Jurkat, Clone E6-1 (cell line): ENCODE measurements around the gene AJM1.

Experiments
- DNase-seq: peaks from one replicate; pipeline ENCODE4 v3.0.0-alpha.2; 2011; ENCODE audit warnings: low read depth, low spot score
- H3K4me3 ChIP-seq: 2 replicates; pipeline ENCODE4 v1.5.1; 2011; ENCODE audit warnings: mild to moderate bottlenecking, low read length, control low read depth, moderate library complexity

AJM1 gene

DNA sequence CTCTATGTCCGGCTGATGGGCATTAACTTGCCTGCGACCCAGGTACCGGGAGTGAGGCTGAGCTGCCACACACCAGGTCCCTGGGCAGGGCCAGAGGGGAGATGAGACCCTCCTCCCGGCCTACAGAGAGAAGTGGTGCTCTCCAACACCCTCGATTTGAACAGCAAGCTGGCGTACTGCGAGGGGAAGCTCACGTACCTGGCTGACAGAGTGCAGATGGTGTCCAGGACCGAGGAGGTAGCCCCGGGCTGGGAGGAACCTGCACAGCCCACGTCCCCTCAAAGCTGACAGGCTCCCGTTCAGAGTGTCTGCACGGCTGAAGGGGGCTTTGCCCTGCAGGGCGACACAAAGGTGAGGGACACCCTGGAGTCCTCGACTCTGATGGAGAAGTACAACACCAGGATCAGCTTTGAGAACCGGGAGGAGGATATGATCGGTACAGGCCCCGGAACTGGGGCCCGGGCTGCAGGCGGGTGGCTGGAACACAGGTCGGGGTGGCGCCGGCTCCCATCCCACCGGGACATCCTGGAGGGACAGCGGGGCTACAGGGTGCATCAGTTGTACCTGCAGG is 35.6 kb upstream of the AJM1 start:
- peak overlapping the region; percentile 79 for H3K4me3 ChIP-seq
- no peak for DNase-seq

DNA sequence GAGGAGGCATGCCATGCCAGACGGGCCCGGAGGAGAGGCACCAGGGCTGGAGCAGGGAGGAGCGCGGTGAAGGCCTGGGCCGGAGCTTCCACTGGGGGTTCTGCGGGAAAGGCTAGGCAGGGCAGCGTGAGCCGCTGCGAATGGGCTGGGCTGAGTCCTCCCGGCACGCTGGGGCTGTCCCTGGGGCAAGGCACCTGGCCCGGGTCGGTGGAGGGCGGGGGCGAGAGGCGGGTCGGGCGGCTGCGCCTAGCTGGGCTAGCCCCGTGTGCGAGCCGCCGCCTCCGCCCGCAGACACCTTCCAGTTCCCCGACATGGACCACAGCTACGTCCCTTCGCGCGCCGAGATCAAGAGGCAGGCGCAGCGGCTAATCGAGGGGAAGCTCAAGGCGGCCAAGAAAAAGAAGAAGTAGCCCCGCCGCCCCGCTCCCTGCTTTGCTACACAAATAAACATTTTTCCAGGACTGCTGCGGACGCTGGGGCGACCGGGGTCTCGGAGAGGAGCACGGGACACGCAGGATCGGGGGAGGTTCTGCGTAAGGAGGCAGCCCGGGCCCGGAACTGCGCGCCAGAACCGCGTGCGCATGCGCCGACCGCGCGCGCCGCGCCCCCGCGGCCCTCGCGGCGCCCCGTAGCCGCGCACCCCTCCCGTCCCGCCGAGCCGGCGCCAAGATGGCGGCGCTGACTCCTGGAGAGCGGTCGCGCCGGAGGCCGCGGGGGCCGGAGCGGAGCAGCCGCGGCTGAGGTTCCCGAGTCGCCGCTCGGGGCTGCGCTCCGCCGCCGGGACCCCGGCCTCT is 34.8 kb upstream of the AJM1 start, which contains the start of gene RABL6:
TSS of gene RABL6 (plus strand) at position 668 of the 794 bp plus-strand sequence. CDS start 249 bp downstream, outside the sequence.
- H3K4me3 ChIP-seq: peak within 1 kb of the TSS; percentile 79
- DNase-seq: peak; percentile 51

DNA sequence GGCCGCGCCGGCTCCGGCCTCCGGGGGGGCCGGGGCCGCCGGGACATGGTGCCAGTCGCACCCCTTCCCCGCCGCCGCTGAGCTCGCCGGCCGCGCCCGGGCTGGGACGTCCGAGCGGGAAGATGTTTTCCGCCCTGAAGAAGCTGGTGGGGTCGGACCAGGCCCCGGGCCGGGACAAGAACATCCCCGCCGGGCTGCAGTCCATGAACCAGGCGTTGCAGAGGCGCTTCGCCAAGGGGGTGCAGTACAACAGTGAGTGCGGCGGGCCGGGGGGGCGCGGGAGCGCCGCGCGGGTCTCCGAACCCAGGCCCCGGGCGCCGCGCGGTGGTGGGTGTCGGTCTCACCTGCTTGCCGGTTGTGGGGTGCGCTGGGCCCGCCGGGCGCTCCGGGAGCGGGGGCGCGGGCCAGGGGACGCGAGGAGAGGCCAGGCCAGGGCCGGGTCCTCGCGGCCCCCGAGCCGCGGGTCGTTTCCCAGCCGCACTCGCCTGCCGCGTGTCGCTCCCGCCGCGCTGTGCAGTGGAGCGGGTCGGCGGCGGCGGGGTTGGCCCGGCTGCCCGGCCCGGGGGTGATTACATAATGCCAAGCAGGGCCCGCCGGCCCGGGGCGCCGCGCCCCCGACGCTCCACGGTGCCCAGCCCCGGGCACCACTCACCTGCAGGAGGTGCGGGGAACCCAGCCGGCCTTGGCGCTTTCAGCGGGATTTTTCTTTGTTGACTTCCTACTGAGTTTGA is 34.0 kb upstream of the AJM1 start:
- no peak for DNase-seq
- peak overlapping the region; percentile 79 for H3K4me3 ChIP-seq

DNA sequence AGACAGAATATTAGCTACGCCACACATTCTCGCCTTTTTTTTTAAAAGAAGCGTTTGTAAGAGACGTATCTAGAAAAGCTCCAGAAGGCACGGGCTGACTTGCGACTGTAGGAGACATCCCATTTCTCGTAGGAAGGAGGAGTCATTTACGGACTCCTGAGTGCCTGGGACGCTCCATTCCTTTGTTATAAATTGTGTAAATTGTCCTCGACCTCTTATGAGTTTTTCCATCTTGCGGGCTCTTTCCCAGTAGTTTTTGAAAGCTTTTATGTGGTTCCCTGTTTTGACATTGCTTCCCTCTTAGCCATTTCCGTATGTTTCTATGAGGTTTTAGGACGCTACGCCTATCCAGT is 33.5 kb upstream of the AJM1 start:
- no peak for DNase-seq
- H3K4me3 ChIP-seq: peak overlapping the region; percentile 79

DNA sequence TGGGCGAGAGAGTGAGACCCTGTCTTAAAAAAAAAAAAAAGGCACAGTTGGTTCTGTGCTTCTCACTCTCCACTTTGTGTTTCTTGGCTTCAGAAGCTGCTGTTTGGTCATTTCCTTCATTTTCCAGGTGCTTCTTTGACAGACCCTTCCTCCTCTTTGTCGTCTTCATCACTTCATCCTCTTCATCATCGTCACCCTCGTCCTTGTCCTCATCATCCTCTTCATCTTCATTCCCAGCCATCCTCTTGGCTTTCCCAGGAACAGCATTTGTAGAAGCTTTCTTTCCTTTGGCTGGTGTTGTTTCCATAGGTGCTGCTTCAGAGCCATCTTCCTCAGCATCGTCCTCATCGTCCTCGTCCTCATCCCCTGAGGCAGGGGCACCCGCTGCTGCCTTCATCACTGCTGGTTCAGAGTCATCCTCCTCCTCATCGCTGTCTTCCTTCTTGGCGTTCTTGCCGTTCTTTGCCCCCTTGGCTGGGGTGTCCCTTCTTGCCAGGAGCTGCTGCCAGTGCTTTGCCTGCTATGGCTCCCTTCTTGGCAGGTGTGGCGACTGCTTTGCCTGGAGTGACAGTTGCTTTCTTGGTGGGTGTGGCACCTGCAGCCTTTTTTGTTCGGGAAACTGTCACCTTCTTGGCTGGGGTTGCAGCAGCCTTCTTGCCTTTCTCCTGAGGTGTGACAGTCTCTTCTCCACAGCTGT is 27.4 kb upstream of the AJM1 start:
- no peak for DNase-seq
- H3K4me3 ChIP-seq: no peak overlapping the region

DNA sequence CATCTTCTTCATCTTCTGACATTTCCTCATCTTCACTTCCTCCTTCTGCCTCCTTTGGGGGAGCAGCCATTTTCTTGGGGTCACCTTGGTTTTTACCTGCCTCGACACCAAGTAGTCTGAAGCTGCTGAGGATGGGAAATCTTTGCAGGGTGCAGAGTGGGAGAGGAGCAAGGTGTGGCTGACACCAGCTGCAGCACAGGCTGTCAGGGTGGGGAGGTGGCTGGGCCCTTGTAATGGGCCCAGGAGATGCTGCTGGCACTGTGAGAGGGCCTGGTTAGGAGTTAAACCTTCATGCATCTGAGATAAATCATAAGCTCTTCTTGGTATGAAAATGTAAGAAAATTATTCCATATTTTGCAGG is 26.9 kb upstream of the AJM1 start:
- no peak overlapping the region for H3K4me3 ChIP-seq
- DNase-seq: no peak

DNA sequence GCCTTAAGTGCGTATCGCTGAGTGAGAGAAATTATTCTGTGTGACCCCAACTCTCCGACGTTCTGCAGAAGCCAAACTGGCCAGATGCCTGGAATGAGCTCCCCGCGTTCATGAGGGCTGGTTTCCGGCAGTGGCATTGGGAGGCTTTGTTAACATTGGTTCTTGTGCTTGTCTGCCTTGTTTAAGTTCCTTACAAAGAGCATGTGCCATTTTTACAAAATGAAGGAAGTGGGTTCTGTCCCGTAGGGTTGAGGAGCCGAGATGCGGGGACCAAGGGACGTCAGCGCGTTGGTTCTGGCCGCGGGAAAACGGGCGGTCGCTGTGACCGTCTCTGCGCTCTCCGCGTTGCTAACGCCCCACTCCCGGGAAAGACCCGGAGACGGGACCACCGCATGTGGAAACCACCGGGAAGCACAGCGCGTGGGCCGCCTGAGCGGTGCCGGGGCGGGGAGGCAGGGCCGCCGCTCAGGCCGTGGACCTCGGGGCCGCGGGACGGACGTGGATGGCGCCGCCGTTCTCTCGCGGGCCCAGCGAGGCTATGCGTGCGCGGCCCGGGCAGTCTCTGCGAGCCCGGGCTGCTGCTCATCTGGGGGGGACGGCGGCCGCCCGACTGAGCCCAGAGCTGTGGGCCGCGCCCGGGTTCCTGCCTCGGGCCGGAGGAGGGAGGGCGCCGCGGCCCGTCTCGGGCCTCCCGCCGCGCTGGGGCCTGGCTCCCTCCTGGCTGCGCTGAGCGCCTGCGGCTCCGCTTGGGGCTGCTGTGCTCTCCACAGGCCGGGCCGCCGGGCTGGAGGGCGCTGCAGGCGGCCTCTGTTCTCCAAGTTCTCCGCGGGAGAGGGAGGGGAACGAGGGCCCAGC is 21.1 kb upstream of the AJM1 start:
- DNase-seq: no peak
- H3K4me3 ChIP-seq: no peak overlapping the region

DNA sequence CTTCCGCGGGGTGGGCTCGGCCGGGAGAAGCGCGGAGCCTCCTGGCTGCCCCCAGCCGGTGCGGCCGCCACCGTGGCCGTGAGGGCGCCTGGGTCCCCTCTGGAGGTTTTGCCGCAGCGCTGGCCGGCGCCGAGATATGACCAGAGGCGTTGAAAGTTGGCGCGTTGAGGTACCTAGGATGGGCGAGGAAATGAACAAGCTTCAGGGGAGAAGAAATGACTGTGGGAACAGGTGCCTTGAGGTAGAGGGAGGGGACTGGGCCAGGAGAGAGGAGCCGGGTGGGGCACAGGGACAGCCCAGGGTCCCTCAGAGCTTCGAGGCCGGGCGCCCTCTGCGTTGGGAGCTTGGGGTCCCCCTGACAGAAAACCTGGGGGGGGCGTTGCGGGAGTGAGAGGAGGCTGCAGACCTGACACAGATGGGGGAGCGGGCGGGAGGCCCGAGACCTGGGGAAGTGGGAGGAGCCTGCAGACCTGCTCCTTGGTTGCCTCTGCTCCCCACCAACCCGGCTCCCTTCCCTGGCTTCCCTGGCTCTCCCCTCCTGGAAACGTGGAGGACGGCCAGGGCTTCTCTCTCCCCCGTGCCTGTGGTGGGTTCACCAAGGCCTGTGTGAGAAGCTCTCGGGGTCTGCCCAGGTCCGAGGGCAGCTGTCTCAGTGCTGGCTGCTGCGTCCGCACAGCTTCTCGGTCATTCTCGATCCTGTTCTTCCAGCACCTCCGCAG is 20.3 kb upstream of the AJM1 start:
- no peak overlapping the region for H3K4me3 ChIP-seq
- DNase-seq: no peak

DNA sequence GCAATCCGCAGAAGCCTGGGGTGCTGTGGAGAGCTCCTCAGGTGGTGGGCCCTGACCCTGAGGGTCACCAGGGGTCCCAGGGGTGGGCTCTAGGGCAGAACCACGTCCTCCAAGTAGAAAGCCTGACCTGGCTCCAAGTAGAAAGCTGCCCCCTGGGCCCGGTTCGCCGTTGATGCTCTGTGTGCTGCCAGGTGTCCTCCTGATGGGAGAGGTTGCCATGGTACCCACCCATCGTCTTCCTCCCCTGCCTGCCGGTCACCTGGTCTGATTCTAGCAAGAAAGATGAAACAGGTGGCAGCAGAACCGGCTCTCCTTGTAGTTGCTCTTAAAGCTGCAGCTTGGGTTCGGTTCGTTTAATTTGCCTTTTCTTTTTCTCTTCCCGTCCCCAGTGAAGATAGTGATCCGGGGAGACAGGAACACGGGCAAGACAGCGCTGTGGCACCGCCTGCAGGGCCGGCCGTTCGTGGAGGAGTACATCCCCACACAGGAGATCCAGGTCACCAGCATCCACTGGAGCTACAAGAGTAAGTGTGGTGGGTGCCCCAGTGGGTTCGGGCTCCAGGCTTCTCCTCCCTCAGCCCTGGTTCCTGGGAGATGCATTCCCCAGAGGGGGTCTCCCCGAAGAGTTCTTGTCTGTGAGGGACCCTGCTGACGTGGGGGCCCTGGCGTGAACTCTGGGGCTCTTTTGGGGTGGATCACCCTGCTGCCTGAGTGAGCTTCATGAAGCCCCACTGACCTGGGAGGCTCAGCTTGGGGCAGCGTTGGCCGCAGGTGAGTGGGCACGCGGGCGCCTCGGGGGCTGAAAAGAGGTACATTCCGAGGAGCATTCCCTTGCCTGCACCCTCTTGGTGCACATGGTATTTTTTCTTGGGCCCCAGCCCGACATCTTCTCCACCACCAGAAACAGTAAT is 18.9 kb upstream of the AJM1 start:
- DNase-seq: no peak
- no peak overlapping the region for H3K4me3 ChIP-seq

DNA sequence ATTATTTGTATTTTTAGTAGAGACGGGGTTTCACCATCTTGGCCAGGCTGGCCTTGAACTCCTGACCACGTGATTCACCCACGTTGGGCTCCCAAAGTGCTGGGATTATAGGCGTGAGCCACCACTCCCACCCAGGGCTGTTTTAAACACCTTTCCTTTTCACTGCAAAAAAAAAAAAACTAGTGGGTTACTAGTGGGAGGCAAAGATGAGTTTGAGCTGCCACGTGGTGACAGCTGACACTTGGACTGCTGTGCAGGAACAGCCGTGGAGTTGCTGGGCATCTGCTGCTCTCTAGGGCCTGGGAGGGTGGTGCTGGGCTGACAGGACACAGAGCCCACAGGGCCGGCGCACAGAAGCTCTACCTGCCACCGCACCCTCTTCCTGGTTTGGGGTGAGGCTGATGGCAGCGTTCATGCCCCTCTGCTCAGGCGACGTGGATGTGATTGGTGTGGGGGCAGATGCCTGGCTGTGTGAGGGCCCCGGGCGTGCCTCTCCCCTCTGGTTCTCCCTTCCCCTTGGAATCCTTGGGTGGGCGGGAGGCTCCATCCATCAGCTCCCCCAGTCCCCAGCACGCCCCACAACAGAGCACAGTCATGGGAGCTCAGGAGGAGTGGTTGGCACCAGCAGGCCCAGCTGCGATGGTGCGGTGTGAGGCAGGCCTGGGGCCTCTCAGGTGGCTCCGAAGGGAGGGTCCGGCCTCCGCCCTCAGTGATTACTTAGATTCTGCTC is 17.6 kb upstream of the AJM1 start:
- no peak for DNase-seq
- H3K4me3 ChIP-seq: no peak overlapping the region

DNA sequence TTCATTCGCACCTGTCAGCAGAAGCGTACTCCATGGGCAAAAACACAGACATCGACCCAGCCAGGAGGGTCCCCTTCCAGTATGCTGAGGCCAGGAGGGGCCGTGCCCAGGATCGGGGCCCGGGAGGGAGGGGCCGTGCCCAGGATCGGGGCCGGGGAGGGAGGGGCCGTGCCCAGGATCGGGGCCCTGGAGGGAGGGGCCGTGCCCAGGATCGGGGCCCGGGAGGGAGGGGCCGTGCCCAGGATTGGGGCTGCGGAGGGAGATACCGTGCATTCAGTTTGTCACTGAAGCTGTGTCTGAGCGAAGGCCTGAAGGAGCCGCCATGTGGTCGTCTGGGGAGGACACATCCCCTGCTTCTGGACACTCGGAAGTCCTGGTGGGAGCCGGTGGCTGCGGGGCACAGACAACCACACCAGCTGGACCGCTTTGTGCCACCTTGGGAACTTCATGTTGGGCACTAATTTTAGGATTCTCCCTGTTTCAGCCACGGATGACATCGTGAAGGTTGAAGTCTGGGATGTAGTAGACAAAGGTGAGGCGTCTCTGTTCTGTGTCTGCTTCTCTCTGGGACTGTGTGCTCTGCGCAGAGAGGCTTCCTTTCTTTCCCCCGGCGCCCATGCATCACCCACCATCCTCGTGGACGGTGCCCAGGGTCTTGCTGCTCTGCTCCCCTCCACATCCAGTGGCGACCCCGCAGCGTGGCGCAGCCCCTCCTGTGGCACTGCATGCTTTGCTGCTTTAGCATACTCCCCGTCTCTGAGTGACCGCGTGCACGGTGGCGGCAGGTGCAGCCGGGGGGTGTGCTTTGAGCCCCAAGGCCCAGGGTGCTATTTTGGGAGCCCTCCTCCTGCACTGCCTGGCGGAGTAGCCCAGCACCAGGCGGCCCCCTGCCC is 16.7 kb upstream of the AJM1 start:
- DNase-seq: no peak
- H3K4me3 ChIP-seq: no peak overlapping the region

DNA sequence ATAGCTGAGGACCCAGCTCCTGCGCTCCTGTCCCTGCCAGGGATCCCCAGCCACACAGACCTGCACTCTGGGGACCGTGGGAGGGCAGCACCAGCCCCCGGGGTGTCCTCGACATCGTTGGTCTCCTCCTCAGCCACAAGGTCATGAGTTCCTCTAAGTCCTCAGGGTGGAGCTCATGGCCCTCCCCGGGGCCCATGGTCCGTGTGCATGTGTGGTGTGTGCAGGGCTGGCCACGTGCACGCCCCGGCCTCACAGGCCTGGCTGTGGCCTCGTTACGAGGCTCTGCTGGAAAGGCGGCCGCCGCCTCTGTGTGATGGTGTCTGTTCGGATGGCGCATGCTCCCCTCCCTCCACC is 16.1 kb upstream of the AJM1 start:
- no peak for DNase-seq
- H3K4me3 ChIP-seq: no peak overlapping the region

DNA sequence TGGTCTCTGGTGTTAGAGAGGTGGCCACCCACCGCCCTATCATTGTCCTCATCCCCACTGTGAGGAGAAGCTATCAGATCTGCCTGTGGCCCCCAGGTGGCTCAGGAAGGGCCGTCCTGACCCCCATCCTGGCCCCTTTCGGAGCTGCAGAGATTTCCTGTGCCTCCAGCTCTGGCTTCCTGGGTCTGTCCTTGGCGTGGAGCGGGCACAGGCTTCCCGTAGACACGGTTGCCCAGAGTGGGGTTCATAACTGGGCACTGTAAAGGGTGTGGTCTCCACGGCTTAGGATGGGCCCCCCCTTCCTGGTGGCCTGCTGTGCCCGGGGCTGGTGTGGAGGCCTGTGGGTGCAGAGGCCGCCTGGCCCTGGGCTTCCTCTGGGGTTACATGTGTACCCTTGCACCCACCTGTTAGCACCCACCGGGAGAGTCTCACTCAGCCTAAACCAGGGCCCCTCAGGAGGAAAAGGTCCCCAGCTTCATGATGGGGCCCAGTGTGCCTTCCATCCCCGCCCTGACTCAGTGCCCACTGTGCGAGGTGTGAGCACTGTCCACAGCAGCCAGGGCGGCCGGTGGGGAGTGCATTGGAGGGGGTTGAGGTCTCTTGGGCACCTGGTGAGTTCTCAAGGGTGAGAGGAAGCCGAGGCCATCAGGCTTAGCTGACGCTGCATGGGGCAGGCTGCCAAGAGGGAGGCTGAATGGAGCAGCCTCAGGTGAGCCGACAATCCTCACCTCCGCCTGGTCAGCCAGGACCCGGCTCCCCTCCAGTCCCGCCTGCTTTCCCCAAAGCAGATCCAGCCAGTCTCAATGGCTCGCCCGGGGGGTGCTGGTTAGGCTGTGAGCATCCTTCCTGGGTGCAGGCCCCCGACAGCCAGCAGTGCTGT is 15.3 kb upstream of the AJM1 start:
- no peak overlapping the region for H3K4me3 ChIP-seq
- DNase-seq: no peak

DNA sequence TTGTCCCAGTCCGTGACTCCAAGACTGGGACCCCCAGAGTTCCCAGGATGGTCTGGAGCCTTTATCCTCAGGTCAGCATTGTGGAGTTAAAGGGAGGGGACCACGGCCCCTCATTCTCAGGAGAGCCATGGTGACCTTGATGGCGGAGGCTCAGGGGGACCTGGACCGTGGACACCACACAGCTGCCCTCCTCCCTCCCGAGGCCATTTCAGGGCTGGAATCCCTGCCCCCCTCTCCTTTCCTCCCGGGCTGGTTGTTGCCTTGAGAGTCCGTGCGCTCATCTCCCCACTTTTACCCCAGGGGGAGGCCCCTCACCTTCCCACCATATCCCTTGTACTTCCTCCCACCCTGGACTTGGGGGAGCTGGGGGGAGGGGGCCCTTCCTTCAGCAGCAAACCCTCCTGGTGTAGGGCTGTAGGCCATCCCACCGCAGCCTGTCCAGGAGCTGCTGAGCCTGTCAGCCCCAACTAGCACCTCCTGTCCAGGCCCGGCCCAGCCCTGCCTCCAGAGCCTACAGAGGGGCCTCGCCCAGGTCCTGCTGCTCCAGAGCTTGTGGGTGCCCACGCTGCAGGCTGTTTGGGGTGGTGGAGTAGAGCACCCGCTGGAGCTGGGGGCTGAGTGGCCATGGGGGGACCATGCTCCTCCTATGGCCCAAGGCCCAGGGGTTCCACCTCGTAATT is 14.3 kb upstream of the AJM1 start:
- DNase-seq: no peak
- H3K4me3 ChIP-seq: no peak overlapping the region
